H1 (cell line): ENCODE measurements around the gene TSPAN8. TPM values are rescaled to one million over a fixed set of nuclear protein-coding genes. Genes with fewer than 3 reads are reported as not detected.

ENCODE experiments used
- BACH1 ChIP-seq: IDR thresholded peaks from 2 replicates; pipeline ENCODE4 v1.6.1; 2012; ENCODE audit warnings: low read length, improper control_type of control experiment
- CEBPB ChIP-seq: IDR thresholded peaks from 2 replicates; pipeline ENCODE4 v1.6.1; 2012; ENCODE audit warnings: low read depth, low read length
- EGR1 ChIP-seq: IDR thresholded peaks from 2 replicates; pipeline ENCODE4 v1.6.1; 2011; ENCODE audit warnings: low read depth, low read length, borderline replicate concordance
- SIX5 ChIP-seq: IDR thresholded peaks from 2 replicates; pipeline ENCODE4 v1.6.1; 2011; ENCODE audit warnings: mild to moderate bottlenecking, low read depth, low read length
- TEAD4 ChIP-seq: IDR thresholded peaks from 2 replicates; pipeline ENCODE4 v1.6.1; 2012; ENCODE audit warnings: low read depth, low read length, inconsistent platforms, mixed read lengths
- polyA plus RNA-seq, 7 experiments: library from polyadenylated mRNA; depleted of rRNA in 3 of 7; stranded (reverse) in 5 of 7; unstranded in 2 of 7; fragments of >200 nt in 5 of 7; fragments of 200-250 nt in 2 of 7; gene quantifications; 1 replicate in 5 of 7; 2 replicates in 1 of 7; 4 replicates in 1 of 7; pipeline versions ENCODE4 v1.2.1 to v1.2.3, GENCODE V29; 2011 to 2013; ENCODE audit warnings: missing spikeins in 2 of 7, mixed read lengths in 2 of 7
- total RNA-seq: library from RNA; stranded (reverse); fragmentation: NEBNext Ultra II Directional; extraction: Animal tissue kit (Norgen Biotek cat#: 25700); gene quantifications from 2 replicates; pipeline ENCODE4 v1.2.1, GENCODE V29; 2021

The TSPAN8 gene
- total and polyA plus RNA-seq, 2 of the 8 experiments (the other 6 are each of a cell fraction or from before 2014, with no cell fraction given) = not detected

DNA sequence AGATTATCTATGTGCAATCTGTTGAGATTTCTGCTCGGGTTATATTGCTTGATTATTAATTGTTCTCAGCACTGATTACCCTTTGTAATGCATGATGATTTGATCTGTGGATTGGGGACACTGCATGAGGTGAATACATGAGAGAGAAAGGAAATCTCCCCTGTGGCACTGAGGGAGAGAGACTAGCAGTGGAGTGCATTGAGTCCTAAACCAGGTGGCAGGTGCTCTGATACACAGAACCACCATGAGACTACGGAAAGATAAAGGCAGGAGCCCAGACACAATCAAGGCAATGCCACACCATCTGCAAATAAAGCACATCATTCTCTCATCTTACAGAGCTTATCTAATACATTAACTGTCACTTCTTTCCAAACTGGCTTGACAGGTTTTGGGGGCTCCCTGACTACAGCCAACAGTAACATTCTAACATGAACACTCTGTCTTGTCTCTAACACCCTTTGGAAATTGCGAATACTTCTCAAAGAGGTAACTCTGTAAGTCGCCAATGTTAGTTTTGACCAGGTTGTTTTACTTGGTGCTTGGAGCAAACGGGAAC lies 37.6 kb upstream of the TSPAN8 start (continued):
- TF ChIP-seq EGR1 (no peak), BACH1 (no peak), SIX5 (no peak), CEBPB (no peak), TEAD4 (no peak)
